Measurements from ENCODE around the gene EHF.

DNA sequence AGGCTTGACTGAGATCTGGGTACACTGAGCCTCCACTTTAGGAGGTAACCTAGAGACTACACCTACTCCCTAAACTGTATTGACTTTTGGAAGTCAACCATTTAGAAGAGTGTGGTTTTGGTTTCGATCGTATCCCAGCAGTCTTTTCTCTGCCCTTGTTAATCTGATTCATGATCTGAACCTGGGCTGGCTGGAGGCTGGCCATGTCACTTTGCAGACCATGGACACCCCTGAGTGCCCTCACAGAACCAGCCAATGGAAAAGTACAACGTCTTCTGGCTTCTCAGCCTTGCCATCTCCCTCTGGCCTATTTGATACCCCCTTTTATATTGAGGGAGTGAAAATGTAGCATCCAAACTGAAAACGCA lies 10.8 kb downstream of the EHF start:
- no peak for TF ChIP-seq POLR2A (IDR thresholded peaks at IDR 0.05)
- TF ChIP-seq, protein P1, sequence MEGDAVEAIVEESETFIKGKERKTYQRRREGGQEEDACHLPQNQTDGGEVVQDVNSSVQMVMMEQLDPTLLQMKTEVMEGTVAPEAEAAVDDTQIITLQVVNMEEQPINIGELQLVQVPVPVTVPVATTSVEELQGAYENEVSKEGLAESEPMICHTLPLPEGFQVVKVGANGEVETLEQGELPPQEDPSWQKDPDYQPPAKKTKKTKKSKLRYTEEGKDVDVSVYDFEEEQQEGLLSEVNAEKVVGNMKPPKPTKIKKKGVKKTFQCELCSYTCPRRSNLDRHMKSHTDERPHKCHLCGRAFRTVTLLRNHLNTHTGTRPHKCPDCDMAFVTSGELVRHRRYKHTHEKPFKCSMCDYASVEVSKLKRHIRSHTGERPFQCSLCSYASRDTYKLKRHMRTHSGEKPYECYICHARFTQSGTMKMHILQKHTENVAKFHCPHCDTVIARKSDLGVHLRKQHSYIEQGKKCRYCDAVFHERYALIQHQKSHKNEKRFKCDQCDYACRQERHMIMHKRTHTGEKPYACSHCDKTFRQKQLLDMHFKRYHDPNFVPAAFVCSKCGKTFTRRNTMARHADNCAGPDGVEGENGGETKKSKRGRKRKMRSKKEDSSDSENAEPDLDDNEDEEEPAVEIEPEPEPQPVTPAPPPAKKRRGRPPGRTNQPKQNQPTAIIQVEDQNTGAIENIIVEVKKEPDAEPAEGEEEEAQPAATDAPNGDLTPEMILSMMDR (IDR thresholded peaks at IDR 0.05 in 8 of 11, conservative IDR thresholded peaks at IDR 0.05 in 3 of 11) = no peak

Data from spleen (tissue), 7 donors.